Fibroblast of the aortic adventitia (primary cell): ENCODE results near the gene THRAP3. TPM values are rescaled to one million over a fixed set of nuclear protein-coding genes. Genes with fewer than 3 reads are reported as not detected.

Experiments used
- DNase-seq: peaks from one replicate; pipeline ENCODE4 v3.0.0-alpha.2; 2010; ENCODE audit warnings: low read depth
- H3K4me3 ChIP-seq: 2 replicates; pipeline ENCODE4 v1.5.1; 2011; ENCODE audit warnings: low read depth, mild to moderate bottlenecking, control low read depth, low read length, moderate library complexity
- CTCF ChIP-seq: IDR thresholded peaks from 2 replicates; pipeline ENCODE4 v1.5.1; 2011; ENCODE audit warnings: mild to moderate bottlenecking, low read length, control low read depth, inconsistent platforms; ENCODE audit not compliant: insufficient read depth
- total RNA-seq: library from RNA; depleted of rRNA; stranded (reverse); fragments of >200 nt; gene quantifications from 2 replicates; pipeline ENCODE4 v1.2.3, GENCODE V29; 2012; ENCODE audit warnings: low replicate concordance

THRAP3 gene
- total RNA-seq, 1 donor: 130 TPM

GRCh38 chr1:36305915-36306209 lies 81.6 kb downstream of the THRAP3 start:
- no peak for DNase-seq
- no peak for TF ChIP-seq CTCF

GRCh38 chr1:36306210-36306901 lies 82.1 kb downstream of the THRAP3 start, which contains the start of gene SH3D21:
TSS of gene SH3D21 (plus strand) at chr1:36306368. CDS start at chr1:36306421, 53 bp downstream.
- H3K4me3 ChIP-seq: peak within 1 kb of the TSS; percentile 72
- TF ChIP-seq CTCF: no peak
- DNase-seq: no peak

More at GRCh38 chr1:36305915-36306209, 81.6 kb downstream of the THRAP3 start:
- no peak overlapping the region for H3K4me3 ChIP-seq

- DNase-seq: peak; percentile 85
- peak overlapping the region; percentile 72 for H3K4me3 ChIP-seq
- TF ChIP-seq CTCF: no peak
Observed at GRCh38 chr1:36306902-36307456, 82.7 kb downstream of the THRAP3 start.

- DNase-seq: no peak
- peak overlapping the region; percentile 72 for H3K4me3 ChIP-seq
- TF ChIP-seq CTCF: no peak
Observed at GRCh38 chr1:36307601-36308330, 83.5 kb downstream of the THRAP3 start.

GRCh38 chr1:36309397-36309796 lies 85.2 kb downstream of the THRAP3 start:
- no peak overlapping the region for H3K4me3 ChIP-seq
- DNase-seq: no peak
- TF ChIP-seq CTCF: no peak

GRCh38 chr1:36320291-36320761 lies 96.1 kb downstream of the THRAP3 start:
- H3K4me3 ChIP-seq: peak overlapping the region; percentile 71
- TF ChIP-seq CTCF: no peak
- no peak for DNase-seq
